GM23248 (cell line): ENCODE results near the gene C11orf91. TPM values are rescaled to one million over a fixed set of nuclear protein-coding genes. Genes with fewer than 3 reads are reported as not detected.
A peak's percentile ranks its signal among the peaks of the same experiment; 100 is the strongest.

Experiments
- DNase-seq: peaks from one replicate; pipeline ENCODE4 v3.0.0-alpha.2; 2015
- H2AFZ ChIP-seq: fragments of 200-600 bp; sonication (generic); 2 replicates; pipeline ENCODE4 v1.6.1; 2016; ENCODE audit warnings: antibody characterized with exemption
- H3F3A ChIP-seq: fragments of 200-600 bp; sonication (generic); 2 replicates; pipeline ENCODE4 v1.6.1; 2016; ENCODE audit warnings: mild to moderate bottlenecking, antibody characterized with exemption, mixed run types; ENCODE audit not compliant: insufficient read depth
- H3K27ac ChIP-seq: fragments of 200-600 bp; sonication (generic); 2 replicates; pipeline ENCODE4 v1.5.1; 2016; ENCODE audit warnings: mild to moderate bottlenecking
- H3K27me3 ChIP-seq: fragments of 200-600 bp; sonication (generic); replicated peaks from 2 replicates; pipeline ENCODE4 v1.6.1; 2016; ENCODE audit warnings: mild to moderate bottlenecking; ENCODE audit not compliant: insufficient read depth
- H3K36me3 ChIP-seq: fragments of 200-600 bp; sonication (generic); 2 replicates; pipeline ENCODE4 v1.6.1; 2016; ENCODE audit warnings: low read depth, mild to moderate bottlenecking
- H3K4me1 ChIP-seq: fragments of 200-600 bp; sonication (generic); 2 replicates; pipeline ENCODE4 v1.6.1; 2016; ENCODE audit warnings: mild to moderate bottlenecking; ENCODE audit not compliant: insufficient read depth
- H3K4me2 ChIP-seq: fragments of 200-600 bp; sonication (generic); one replicate; pipeline ENCODE4 v1.6.1; 2016; ENCODE audit warnings: mild to moderate bottlenecking; ENCODE audit not compliant: unreplicated experiment
- H3K4me3 ChIP-seq: fragments of 200-600 bp; sonication (generic); 2 replicates; pipeline ENCODE4 v1.5.1; 2016; ENCODE audit warnings: mild to moderate bottlenecking
- H3K79me2 ChIP-seq: fragments of 200-600 bp; sonication (generic); 2 replicates; pipeline ENCODE4 v1.6.1; 2016; ENCODE audit warnings: mild to moderate bottlenecking; ENCODE audit not compliant: insufficient read depth
- H3K9ac ChIP-seq: fragments of 200-600 bp; sonication (generic); 2 replicates; pipeline ENCODE4 v1.6.1; 2016; ENCODE audit warnings: mild to moderate bottlenecking
- H3K9me2 ChIP-seq: fragments of 200-600 bp; sonication (generic); 2 replicates; pipeline ENCODE4 v1.6.1; 2016; ENCODE audit warnings: mixed run types, mild to moderate bottlenecking, moderate library complexity; ENCODE audit not compliant: insufficient read depth
- H3K9me3 ChIP-seq: fragments of 200-600 bp; sonication (generic); one replicate; pipeline ENCODE4 v1.6.1; 2017; ENCODE audit warnings: low read depth
- H4K20me1 ChIP-seq: fragments of 200-600 bp; sonication (generic); 2 replicates; pipeline ENCODE4 v1.6.0; 2016; ENCODE audit not compliant: insufficient read depth
- EZH2 ChIP-seq: fragments of 200-600 bp; sonication (generic); IDR thresholded peaks from 2 replicates; pipeline ENCODE4 v1.6.1; 2018; ENCODE audit warnings: antibody characterized with exemption, mild to moderate bottlenecking; ENCODE audit not compliant: insufficient read depth, poor library complexity, severe bottlenecking
- EZH2phosphoT487 ChIP-seq: fragments of 200-600 bp; sonication (generic); IDR thresholded peaks from 2 replicates; pipeline ENCODE4 v1.6.1; 2018; ENCODE audit warnings: antibody characterized with exemption, moderate library complexity, mild to moderate bottlenecking, low read depth; ENCODE audit not compliant: insufficient read depth
- WGBS, 2 experiments: methylation state at CpG; one replicate each; pipeline ENCODE4 v1.1.6; 2015 to 2017; ENCODE audit warnings: low lambda C conversion rate in 2 of 2, low coverage in 1 of 2; ENCODE audit errors: missing lambda C conversion rate in 2 of 2; 5-methylcytosine and 5-hydroxymethylcytosine counted together
- in situ Hi-C: fragments of 300-500 bp; cut with MboI; formaldehyde crosslinking; loops from 2 replicates; pipeline ENCODE4 v1.15.0; 2020
- polyA plus RNA-seq: library from polyadenylated mRNA; unstranded; fragments of >200 nt; fragmentation: Nextera tagmentation; extraction: Ambion mirVana; gene quantifications from 2 replicates; pipeline ENCODE4 v1.2.1, GENCODE V29; 2016
- total RNA-seq: library from RNA; depleted of rRNA; stranded (reverse); fragments of >200 nt; shearing (Covaris generic); gene quantifications from 2 replicates; pipeline ENCODE4 v1.2.3, GENCODE V29; 2014

The C11orf91 gene
- total and polyA plus RNA-seq, 2 experiments from 2014 or later, result not detected

GRCh38 chr11:33655842-33656600 is 44.6 kb downstream of the C11orf91 start:
- Histone ChIP-seq H3K79me2 (no peaks in the 10 kb centered on the region), H3F3A (no peaks in the 10 kb centered on the region), H4K20me1 (no peaks in the 10 kb centered on the region), H3K4me2 (no peak overlapping the region), H3K9ac (no peak overlapping the region), H2AFZ (no peak overlapping the region), H3K36me3 (peaks cover 5% of the 10 kb centered on the region; the same call in 1 of the 2 replicates), H3K4me3 (no peak overlapping the region), H3K9me3 (no peaks in the 10 kb centered on the region), H3K27ac (no peak overlapping the region), H3K27me3 (no peaks in the 10 kb centered on the region), H3K4me1 (peaks cover 9% of the 10 kb centered on the region; the same call in 1 of the 2 replicates), H3K9me2 (no peaks in the 10 kb centered on the region)
- TF ChIP-seq EZH2 (no peak), EZH2phosphoT487 (no peak)
- WGBS, 2 experiments, result 91 to 93% methylated on average over 11 of the region's 11 CpGs
- in situ Hi-C loops, result no loop called here
- DNase-seq, result no peak

DNA sequence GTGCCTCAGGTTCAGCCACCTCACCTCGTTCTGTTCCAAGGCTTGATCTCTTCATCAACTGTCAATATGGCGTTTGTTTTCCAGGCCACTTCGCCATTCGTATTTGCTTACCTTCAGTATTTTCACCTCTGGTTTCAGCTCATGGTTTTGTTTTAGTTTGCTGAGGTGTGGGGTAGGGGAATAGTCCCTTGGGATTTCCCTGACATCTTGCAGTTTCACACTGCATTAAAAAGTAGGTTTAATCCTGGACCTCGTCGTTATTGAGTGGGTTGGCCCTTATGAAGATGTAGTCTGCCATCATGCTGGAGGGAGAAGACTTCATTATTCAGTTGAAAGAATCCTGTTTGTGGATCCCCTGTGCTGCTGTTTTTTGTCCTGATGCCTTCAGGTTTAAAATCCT is 46.0 kb downstream of the C11orf91 start:
- no peaks in the 10 kb centered on the region for H3K9me2 ChIP-seq
- H3K27me3 ChIP-seq, result no peaks in the 10 kb centered on the region
- no peak overlapping the region for H3K4me2 ChIP-seq
- H3K4me1 ChIP-seq, result peaks cover 9% of the 10 kb centered on the region; the same call in 1 of the 2 replicates
- TF ChIP-seq EZH2 (no peak), EZH2phosphoT487 (no peak)
- no peak overlapping the region for H3K27ac ChIP-seq
- no peaks in the 10 kb centered on the region for H4K20me1 ChIP-seq
- H3K9ac ChIP-seq, result no peak overlapping the region
- no peaks in the 10 kb centered on the region; the same call in 1 of the 2 replicates for H3K36me3 ChIP-seq
- no peaks in the 10 kb centered on the region for H3K9me3 ChIP-seq
- no peak overlapping the region for H3K4me3 ChIP-seq
- H3K79me2 ChIP-seq, result no peaks in the 10 kb centered on the region
- no peak overlapping the region for H2AFZ ChIP-seq
- in situ Hi-C loops, result no loop called here
- DNase-seq, result no peak
- H3F3A ChIP-seq, result no peaks in the 10 kb centered on the region
- 87 to 91% methylated on average over 6 of the region's 6 CpGs for WGBS, 2 experiments

- in situ Hi-C loops, result no loop called here
- Histone ChIP-seq H3K27me3 (no peaks in the 10 kb centered on the region), H3K9me3 (no peaks in the 10 kb centered on the region), H3K79me2 (no peaks in the 10 kb centered on the region), H2AFZ (no peak overlapping the region), H3F3A (no peaks in the 10 kb centered on the region), H3K9ac (no peak overlapping the region), H4K20me1 (no peaks in the 10 kb centered on the region), H3K27ac (no peak overlapping the region), H3K4me2 (no peak overlapping the region), H3K4me3 (no peak overlapping the region), H3K36me3 (no peaks in the 10 kb centered on the region; the same call in 1 of the 2 replicates), H3K9me2 (no peaks in the 10 kb centered on the region), H3K4me1 (peaks cover 9% of the 10 kb centered on the region; the same call in 1 of the 2 replicates)
- no peak for DNase-seq
- 66 to 69% methylated on average over 3 of the region's 3 CpGs for WGBS, 2 experiments
- TF ChIP-seq EZH2, result no peak
- no peak for TF ChIP-seq EZH2phosphoT487
Observed at GRCh38 chr11:33652930-33653329, 47.7 kb downstream of the C11orf91 start.

DNA sequence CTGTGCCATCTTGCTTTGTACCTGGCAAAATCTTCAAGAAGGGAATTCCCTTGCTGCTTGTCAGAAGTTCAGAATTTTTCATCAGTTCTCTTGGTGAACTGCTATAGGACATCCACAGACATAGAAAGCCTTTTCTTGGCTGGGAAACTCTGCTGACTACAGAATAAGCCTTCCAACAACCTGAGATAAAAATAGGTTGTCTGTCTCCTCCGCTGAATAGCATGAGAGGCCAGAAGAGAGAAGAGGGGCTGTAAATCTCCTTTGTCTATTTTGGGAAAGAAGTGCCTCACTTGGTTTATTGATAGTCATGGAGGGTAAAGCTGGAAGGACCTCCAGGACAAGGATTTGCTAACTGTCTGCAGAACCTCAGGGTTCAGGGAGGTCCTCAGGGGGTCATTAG is 48.2 kb downstream of the C11orf91 start:
- Histone ChIP-seq H4K20me1 (no peaks in the 10 kb centered on the region), H3K4me3 (no peak overlapping the region), H3K79me2 (no peaks in the 10 kb centered on the region), H3K27ac (peak overlapping the region; percentile 30; the same call in 1 of the 2 replicates), H3K9me3 (no peaks in the 10 kb centered on the region), H3K4me2 (no peak overlapping the region), H3K4me1 (peaks cover 9% of the 10 kb centered on the region; the same call in 1 of the 2 replicates), H3F3A (no peaks in the 10 kb centered on the region), H2AFZ (no peak overlapping the region), H3K9ac (no peak overlapping the region), H3K27me3 (no peaks in the 10 kb centered on the region), H3K36me3 (no peaks in the 10 kb centered on the region; the same call in 1 of the 2 replicates), H3K9me2 (no peaks in the 10 kb centered on the region)
- WGBS, 2 experiments, result 75 to 82% methylated on average over 1 of the region's 1 CpG
- TF ChIP-seq EZH2 (no peak), EZH2phosphoT487 (no peak)
- DNase-seq, result no peak
- in situ Hi-C loops, result no loop called here
